Muscle layer of duodenum (tissue), 2 donors: Measurements from ENCODE around the gene MPHOSPH6.

Experiments used
- H3K27ac ChIP-seq: one replicate; pipeline ENCODE4 v1.7.0; 2013; ENCODE audit warnings: mild to moderate bottlenecking, low read length
- H3K27me3 ChIP-seq: one replicate; pipeline ENCODE4 v1.7.0; 2013; ENCODE audit warnings: low read depth, mild to moderate bottlenecking, control low read depth, low read length
- H3K36me3 ChIP-seq, 2 donors: one replicate each; pipeline ENCODE4 v1.7.0; 2013; ENCODE audit warnings: low read length in 2 of 2, control low read depth in 1 of 2, mild to moderate bottlenecking in 1 of 2; ENCODE audit not compliant: insufficient read depth in 2 of 2, control insufficient read depth in 1 of 2
- H3K4me1 ChIP-seq, 2 donors: one replicate each; pipeline ENCODE4 v1.7.0; 2013; ENCODE audit warnings: low read length in 2 of 2, mild to moderate bottlenecking in 2 of 2, control low read depth in 1 of 2, moderate library complexity in 1 of 2; ENCODE audit not compliant: insufficient read depth in 2 of 2, control insufficient read depth in 1 of 2
- H3K4me3 ChIP-seq, 2 donors: one replicate each; pipeline ENCODE4 v1.7.0; 2013; ENCODE audit warnings: low read length in 2 of 2, low read depth in 1 of 2, mild to moderate bottlenecking in 1 of 2
- H3K9me3 ChIP-seq, 2 donors: one replicate each; pipeline ENCODE4 v1.7.0; 2013; ENCODE audit warnings: low read length in 2 of 2, control low read depth in 1 of 2, mild to moderate bottlenecking in 1 of 2; ENCODE audit not compliant: control insufficient read depth in 1 of 2
- donor health status: healthy.

The MPHOSPH6 gene

DNA sequence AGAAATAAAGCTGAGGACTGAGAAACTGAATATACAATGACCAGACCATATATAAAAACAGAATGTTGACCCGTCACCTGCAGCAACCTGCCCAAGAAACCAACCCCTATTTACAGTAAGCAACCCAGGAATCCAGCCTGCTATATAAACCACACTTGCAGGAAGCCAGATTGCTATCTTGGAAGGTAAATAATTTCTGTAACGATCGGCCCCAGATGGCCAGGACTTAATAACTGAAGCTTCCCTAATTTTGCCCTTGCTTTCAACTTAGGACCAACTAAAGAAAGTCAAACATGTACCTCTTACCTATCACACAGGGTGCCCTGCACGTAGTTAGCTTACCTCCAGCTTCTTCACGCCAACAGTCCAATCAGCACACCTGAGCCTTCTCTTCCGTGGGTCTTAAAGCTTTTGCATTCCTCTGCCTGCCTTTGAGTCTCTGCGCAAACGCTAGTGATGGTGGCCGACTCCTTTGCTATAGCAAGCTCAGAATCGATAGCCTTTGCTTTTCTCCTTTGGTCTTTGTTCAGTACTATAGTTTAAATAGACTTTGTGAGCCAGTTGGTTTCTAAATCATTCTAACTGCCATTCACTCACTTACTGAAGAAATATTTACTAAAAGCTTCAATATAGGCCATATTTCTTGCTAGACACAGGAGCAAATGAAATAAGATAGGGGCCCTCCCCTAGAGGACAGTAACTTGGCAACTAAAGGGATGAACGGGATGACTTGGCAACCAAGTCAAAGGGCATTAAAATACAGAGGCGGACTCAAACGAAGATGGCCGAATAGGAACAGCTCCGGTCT is 31.3 kb downstream of the MPHOSPH6 start:
- H3K4me1 ChIP-seq: no peaks in the 10 kb centered on the region
- no peaks in the 10 kb centered on the region for H3K9me3 ChIP-seq
- no peak overlapping the region for H3K27ac ChIP-seq
- H3K27me3 ChIP-seq: no peaks in the 10 kb centered on the region
- H3K4me3 ChIP-seq: no peak overlapping the region
- peaks cover 0 to 7% of the 10 kb centered on the region in 2 donors for H3K36me3 ChIP-seq

DNA sequence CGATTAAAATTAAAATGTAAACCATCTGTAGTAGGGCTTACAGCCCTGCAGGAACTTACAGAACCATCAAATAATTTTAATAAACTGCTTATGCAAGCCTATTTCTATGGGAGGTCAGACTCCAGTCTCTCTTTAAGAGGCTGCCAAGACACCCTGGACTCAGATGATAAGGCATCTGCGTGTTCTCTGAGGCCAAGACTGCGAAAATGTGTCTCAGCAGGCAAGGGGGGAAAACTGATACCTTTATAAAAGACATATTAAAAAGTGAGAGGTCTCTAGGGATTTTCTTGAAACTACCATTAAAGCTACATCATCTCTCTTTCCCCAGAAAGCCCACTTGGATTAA is 32.2 kb downstream of the MPHOSPH6 start:
- H3K36me3 ChIP-seq: peaks cover 0 to 7% of the 10 kb centered on the region in 2 donors
- no peaks in the 10 kb centered on the region for H3K9me3 ChIP-seq
- H3K27ac ChIP-seq: no peak overlapping the region
- H3K27me3 ChIP-seq: no peaks in the 10 kb centered on the region
- no peaks in the 10 kb centered on the region for H3K4me1 ChIP-seq
- H3K4me3 ChIP-seq: no peak overlapping the region

DNA sequence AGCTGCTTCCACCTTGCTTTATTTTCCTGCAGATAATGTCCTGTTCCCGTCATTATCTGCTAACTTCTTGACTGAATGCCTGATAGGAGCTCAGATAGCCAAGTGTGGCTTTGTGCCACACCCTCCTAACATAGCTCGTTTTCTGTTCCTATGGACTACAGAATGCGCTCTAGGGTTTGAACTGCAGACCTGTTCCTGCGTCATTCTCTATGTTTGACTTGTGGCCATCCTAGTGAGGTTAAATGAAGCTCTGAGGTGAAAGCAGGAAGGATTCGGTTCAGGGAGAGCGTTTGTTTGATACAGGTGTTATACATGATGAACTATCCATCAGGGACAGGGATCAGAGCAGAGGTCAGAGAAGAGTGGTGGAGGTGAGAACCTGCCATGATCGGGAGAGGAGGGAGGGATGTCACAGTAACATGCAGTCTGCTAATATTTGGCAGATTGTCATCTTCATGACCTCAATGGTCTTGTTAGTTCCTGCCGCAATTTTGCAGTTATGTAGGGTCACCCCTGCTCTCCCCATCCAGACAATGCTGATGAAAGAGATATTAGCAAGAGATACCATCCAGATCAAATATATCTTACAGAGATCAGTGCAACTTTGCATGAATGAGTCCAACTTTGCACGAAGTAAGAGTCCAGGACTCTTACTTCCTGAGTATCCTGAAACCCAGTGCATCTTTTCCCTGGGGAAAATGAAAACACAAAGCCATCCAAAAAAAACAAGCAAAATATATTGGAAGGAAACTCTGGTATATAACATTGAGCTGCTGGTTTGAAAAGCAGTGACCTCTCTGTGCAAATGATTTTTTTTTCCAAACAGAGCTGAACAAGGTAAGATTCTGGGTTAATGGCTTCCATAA is 32.8 kb downstream of the MPHOSPH6 start:
- Histone ChIP-seq H3K27ac (no peak overlapping the region), H3K4me1 (no peaks in the 10 kb centered on the region), H3K9me3 (no peaks in the 10 kb centered on the region), H3K36me3 (peaks cover 0 to 7% of the 10 kb centered on the region in 2 donors), H3K4me3 (no peak overlapping the region), H3K27me3 (no peaks in the 10 kb centered on the region)

DNA sequence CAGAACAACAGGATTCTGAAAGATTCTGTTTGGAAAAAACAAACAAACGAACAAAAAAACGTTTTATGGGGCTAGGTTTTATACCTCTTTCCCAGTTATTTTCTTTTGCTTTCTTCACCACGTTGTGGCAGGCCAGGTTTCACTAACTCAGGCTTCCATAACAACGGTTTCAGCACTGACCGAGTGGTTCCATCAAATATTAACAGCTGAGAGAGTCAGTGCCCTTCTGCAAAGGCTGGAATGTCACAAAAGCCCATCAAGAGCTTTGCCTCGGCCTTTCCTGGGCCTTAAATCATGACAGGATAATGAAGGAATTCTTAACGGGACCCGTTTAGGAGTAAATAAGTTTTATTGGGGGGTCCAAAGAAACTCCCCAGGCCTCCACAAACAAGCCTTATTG is 34.2 kb downstream of the MPHOSPH6 start:
- Histone ChIP-seq H3K4me3 (no peak overlapping the region), H3K27me3 (no peaks in the 10 kb centered on the region), H3K27ac (no peak overlapping the region), H3K9me3 (no peaks in the 10 kb centered on the region), H3K4me1 (no peaks in the 10 kb centered on the region), H3K36me3 (peaks cover 0 to 7% of the 10 kb centered on the region in 2 donors)

DNA sequence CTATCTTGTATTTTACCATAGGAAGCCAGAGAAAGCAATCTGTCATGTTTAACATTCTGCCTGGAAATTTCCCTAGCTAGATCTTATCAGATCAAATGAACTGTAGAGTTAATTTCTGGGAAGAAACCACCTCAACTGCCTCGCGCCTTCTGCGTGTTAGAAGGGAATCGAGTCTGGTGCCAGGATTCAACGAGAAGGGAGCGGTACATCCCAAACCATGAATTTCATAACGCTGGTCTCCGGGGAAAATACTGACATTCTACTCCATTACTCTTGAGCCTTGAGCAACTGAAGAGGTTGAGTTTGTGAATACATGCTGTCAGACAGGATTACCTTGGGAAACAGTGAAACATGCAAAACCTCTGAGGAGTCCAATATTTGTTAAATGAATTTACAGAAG is 35.2 kb downstream of the MPHOSPH6 start:
- H3K4me1 ChIP-seq: no peaks in the 10 kb centered on the region
- H3K36me3 ChIP-seq: peaks cover 0 to 7% of the 10 kb centered on the region in 2 donors
- no peaks in the 10 kb centered on the region for H3K27me3 ChIP-seq
- no peak overlapping the region for H3K27ac ChIP-seq
- H3K4me3 ChIP-seq: no peak overlapping the region
- no peaks in the 10 kb centered on the region for H3K9me3 ChIP-seq

DNA sequence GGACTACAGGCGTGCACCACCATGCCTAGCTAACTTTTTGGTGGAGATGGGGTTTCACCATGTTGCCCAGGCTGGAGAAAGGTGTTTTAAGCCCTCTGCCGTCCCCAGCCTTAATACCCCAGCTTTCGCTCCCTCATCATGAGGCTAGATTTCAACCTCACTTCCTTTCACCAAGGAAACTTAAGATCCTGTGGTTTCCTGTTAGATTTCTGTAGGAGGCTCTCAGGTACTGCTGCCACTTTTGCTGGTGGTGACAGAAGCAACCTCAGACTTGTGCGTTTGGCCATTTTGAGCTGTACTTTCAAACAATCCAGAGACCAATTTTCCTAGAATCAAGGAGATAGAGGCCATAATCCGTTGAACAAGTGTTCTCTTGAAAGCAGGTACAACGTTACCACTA is 36.2 kb downstream of the MPHOSPH6 start:
- Histone ChIP-seq H3K27ac (no peak overlapping the region), H3K4me3 (no peak overlapping the region), H3K4me1 (no peaks in the 10 kb centered on the region), H3K9me3 (no peaks in the 10 kb centered on the region), H3K27me3 (no peaks in the 10 kb centered on the region), H3K36me3 (peaks cover 0 to 7% of the 10 kb centered on the region in 2 donors)

DNA sequence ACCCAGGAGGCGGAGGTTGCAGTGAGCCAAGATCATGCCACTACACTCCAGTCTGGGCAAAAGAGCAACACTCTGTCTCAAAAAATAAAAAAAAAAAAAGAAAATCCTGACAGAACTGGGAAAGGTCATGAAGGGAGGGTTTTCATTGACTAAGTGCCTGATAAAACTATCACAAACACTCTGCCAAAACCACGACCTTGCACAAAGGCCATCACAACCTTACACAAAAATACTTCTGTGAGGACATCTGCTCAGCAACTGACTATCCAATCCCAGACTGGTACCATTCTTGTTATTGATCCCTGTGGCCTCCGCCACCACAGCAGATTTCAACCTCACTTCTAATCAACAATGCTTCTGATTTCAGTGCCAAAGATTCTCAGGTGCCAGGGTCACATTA is 40.1 kb downstream of the MPHOSPH6 start:
- peaks cover 0 to 4% of the 10 kb centered on the region in 2 donors for H3K9me3 ChIP-seq
- no peaks in the 10 kb centered on the region for H3K4me1 ChIP-seq
- H3K27me3 ChIP-seq: no peaks in the 10 kb centered on the region
- H3K27ac ChIP-seq: no peak overlapping the region
- no peak overlapping the region for H3K4me3 ChIP-seq
- H3K36me3 ChIP-seq: no peaks in the 10 kb centered on the region

DNA sequence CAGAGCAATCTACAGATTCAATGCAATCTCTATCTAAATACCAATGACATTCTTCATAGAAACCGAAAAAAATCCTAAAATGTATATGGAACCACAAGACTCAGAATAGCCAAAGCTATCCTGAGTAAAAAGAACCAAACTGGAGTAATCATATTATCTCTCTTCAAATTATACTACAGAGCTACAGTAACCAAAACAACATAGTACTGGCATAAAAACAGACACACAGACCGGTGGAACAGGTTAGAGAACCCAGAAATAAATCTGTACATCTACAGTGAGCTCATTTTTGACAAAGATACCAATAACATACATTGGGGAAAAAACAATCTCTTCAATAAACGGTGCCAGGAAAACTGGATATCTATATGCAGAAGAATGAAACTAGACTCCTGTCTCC is 45.4 kb downstream of the MPHOSPH6 start:
- H3K4me1 ChIP-seq: no peaks in the 10 kb centered on the region

DNA sequence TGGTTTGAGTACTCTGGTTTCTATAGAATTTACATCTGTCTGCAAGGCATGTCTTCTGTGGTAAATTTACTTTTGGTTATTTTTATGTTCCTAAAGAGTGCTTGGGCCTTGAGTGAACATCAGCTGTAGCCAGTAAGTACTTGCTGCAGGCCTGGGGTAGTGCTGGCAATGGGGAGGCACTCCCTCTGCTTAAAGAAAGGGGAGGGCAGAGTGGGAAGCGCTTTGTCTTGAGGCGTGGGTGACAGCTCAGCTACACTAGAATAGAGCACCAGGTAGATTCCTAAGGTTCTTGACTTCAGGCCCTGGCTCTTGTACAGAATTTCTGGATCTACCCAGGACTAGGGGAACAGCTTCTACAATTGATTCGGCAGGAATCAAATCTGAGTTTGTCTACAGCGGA is 50.6 kb downstream of the MPHOSPH6 start:
- Histone ChIP-seq H3K4me1 (no peaks in the 10 kb centered on the region), H3K36me3 (no peaks in the 10 kb centered on the region), H3K27me3 (no peaks in the 10 kb centered on the region), H3K9me3 (no peaks in the 10 kb centered on the region), H3K27ac (no peak overlapping the region), H3K4me3 (no peak overlapping the region)

More for the DNA sequence above, 45.4 kb downstream of the MPHOSPH6 start:
- Histone ChIP-seq H3K4me3 (no peak overlapping the region), H3K27ac (no peak overlapping the region), H3K27me3 (no peaks in the 10 kb centered on the region), H3K36me3 (no peaks in the 10 kb centered on the region), H3K9me3 (peaks cover 0 to 4% of the 10 kb centered on the region in 2 donors)

DNA sequence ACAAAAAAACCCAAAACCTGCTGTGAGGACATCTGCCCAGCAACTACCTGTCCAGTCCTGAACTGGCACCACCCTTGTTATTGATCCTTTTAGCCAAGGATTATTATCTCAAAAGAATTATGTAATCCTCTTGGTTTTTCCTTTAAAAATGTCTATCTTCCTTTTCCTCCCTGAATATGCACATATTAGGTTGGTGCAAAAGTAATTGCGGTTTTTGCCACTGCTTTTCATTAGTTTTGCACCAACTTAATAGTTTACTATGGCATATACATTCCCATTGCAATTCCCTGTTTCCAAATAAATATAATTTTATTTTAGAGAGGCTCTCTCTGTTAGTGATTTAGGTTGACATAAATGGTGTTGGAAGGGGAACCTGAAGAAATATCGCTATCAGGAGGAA is 51.3 kb downstream of the MPHOSPH6 start:
- Histone ChIP-seq H3K27ac (no peak overlapping the region), H3K4me3 (no peak overlapping the region), H3K4me1 (no peaks in the 10 kb centered on the region), H3K9me3 (no peaks in the 10 kb centered on the region), H3K27me3 (no peaks in the 10 kb centered on the region), H3K36me3 (no peaks in the 10 kb centered on the region)

DNA sequence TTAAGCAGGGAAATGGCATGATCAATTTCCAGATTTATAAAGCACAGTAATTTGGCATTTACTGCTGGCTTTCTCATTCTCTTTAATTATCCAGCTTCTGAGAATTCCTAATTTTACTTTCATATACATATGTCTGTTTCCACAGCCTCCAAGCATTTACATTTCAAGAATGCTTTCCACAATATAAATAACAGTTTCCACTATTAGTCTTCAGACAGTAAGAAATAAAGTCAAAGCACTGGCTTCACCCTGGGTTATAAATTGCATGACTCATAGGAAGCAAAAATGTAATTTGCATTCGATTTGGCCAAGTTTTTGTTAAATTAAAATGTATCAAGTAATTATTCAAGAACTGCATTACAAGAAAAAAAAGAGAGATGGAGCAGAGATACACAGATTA is 53.5 kb downstream of the MPHOSPH6 start:
- no peaks in the 10 kb centered on the region for H3K9me3 ChIP-seq
- no peaks in the 10 kb centered on the region for H3K36me3 ChIP-seq
- no peak overlapping the region for H3K4me3 ChIP-seq
- no peaks in the 10 kb centered on the region for H3K4me1 ChIP-seq
- H3K27ac ChIP-seq: no peak overlapping the region
- no peaks in the 10 kb centered on the region for H3K27me3 ChIP-seq
